Osteoblast (primary cell): Measurements from ENCODE around the gene TGM1. TPM values are rescaled to one million over a fixed set of nuclear protein-coding genes. Genes with fewer than 3 reads are reported as not detected.

Experiments
- DNase-seq: peaks from one replicate; pipeline ENCODE4 v3.0.0; 2011; ENCODE audit warnings: low spot score, mixed read lengths; ENCODE audit not compliant: insufficient read length; ENCODE audit errors: missing footprints
- H2AFZ ChIP-seq: 2 replicates; pipeline ENCODE4 v1.6.0; 2011; ENCODE audit warnings: mild to moderate bottlenecking, low read length
- H3K27ac ChIP-seq: 2 replicates; pipeline ENCODE4 v1.5.1; 2011; ENCODE audit warnings: mild to moderate bottlenecking, low read depth, low read length, moderate library complexity
- H3K27me3 ChIP-seq: 2 replicates; pipeline ENCODE4 v1.6.0; 2012; ENCODE audit warnings: mild to moderate bottlenecking, control low read depth, inconsistent platforms, low read length, moderate library complexity; ENCODE audit not compliant: insufficient read depth
- H3K36me3 ChIP-seq: 2 replicates; pipeline ENCODE4 v1.5.1; 2011; ENCODE audit warnings: mild to moderate bottlenecking, low read length, control low read depth, moderate library complexity; ENCODE audit not compliant: insufficient read depth
- H3K4me1 ChIP-seq: 2 replicates; pipeline ENCODE4 v1.5.1; 2011; ENCODE audit warnings: mild to moderate bottlenecking, low read length, control low read depth, moderate library complexity; ENCODE audit not compliant: insufficient read depth
- H3K4me2 ChIP-seq: 2 replicates; pipeline ENCODE4 v1.6.0; 2011; ENCODE audit warnings: mild to moderate bottlenecking, low read length; ENCODE audit not compliant: insufficient read depth
- H3K4me3 ChIP-seq: fragments of 200-600 bp; sonication (generic); 3 replicates; pipeline ENCODE4 v1.5.1; 2012; ENCODE audit warnings: mild to moderate bottlenecking, low read length, inconsistent platforms; ENCODE audit not compliant: insufficient read depth
- H3K79me2 ChIP-seq: 2 replicates; pipeline ENCODE4 v1.6.0; 2012; ENCODE audit warnings: mild to moderate bottlenecking, low read length, control low read depth, inconsistent platforms; ENCODE audit not compliant: insufficient read depth
- H3K9me3 ChIP-seq: 2 replicates; pipeline ENCODE4 v1.5.1; 2011; ENCODE audit warnings: low read depth, low read length, control low read depth
- H4K20me1 ChIP-seq: 2 replicates; pipeline ENCODE4 v1.6.0; 2012; ENCODE audit warnings: mild to moderate bottlenecking, low read length, control low read depth; ENCODE audit not compliant: insufficient read depth
- CTCF ChIP-seq: IDR thresholded peaks from 2 replicates; pipeline ENCODE4 v1.5.1; 2011; ENCODE audit warnings: mild to moderate bottlenecking, low read depth, low read length, moderate library complexity; ENCODE audit errors: extremely low read depth
- total RNA-seq: library from RNA; depleted of rRNA; stranded (reverse); fragments of >200 nt; gene quantifications from 2 replicates; pipeline ENCODE4 v1.2.3, GENCODE V29; 2012

Gene TGM1
- total RNA-seq, 1 donor: 0.36 TPM

DNA sequence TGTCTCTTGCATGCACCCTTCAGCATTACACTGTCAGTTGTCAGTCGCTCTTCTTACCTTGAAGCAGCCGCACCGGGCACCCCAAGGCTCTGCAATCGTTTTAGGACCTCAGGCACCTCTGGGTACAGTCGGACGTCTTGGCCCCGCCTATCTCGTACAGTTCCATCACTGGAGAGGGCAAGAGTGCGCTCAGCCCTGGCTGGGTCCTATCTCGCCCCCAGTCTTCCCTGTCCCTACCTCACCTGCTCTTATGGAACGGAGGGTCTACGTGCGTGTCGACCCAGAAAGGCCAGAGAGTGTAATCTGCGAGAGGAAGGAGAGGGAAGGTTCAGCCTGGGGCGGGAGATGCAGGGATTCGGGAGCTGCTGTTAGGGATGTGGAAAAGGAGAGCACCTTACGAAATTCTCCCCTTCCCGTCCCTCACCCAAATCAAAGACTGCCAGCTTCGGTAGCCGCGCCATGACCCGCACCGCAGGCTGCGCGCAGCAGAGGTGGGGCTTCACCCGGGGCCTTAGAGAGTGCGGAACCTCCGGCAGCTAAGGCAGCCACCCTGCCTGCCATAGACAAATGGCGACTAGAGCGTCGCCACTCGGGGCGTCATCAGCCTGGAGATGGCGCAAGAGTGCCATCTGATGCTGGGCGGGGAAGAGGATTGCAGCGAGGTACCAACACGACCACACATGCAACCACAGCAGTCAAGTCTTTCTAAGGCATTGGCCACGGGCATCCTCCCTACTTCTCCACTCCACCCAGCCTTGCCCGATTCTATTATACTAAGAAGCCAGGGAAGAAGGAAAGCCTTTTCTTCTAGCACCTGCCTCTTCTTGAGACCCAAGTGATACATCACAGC is 47.3 kb downstream of the TGM1 start, which contains the start of gene MDP1:
TSS of gene MDP1 (minus strand) at position 572 of the 850 bp plus-strand sequence. CDS start at position 461, 111 bp downstream.
- H3K4me3 ChIP-seq: peak within 1 kb of the TSS; percentile 80
- H4K20me1 ChIP-seq: peaks cover 8% of the 10 kb centered on the region
- peak; percentile 58 for TF ChIP-seq CTCF
- H3K4me1 ChIP-seq: peaks cover 12% of the 10 kb centered on the region
- H3K27me3 ChIP-seq: no peaks in the 10 kb centered on the region
- H3K79me2 ChIP-seq: peaks cover 34% of the 10 kb centered on the region
- H3K4me2 ChIP-seq: peak within 1 kb of the TSS; percentile 98
- peaks cover 19% of the 10 kb centered on the region for H3K36me3 ChIP-seq
- peak; percentile 92 for DNase-seq
- H2AFZ ChIP-seq: peak within 1 kb of the TSS; percentile 92
- H3K9me3 ChIP-seq: no peaks in the 10 kb centered on the region
- H3K27ac ChIP-seq: peak within 1 kb of the TSS; percentile 78

DNA sequence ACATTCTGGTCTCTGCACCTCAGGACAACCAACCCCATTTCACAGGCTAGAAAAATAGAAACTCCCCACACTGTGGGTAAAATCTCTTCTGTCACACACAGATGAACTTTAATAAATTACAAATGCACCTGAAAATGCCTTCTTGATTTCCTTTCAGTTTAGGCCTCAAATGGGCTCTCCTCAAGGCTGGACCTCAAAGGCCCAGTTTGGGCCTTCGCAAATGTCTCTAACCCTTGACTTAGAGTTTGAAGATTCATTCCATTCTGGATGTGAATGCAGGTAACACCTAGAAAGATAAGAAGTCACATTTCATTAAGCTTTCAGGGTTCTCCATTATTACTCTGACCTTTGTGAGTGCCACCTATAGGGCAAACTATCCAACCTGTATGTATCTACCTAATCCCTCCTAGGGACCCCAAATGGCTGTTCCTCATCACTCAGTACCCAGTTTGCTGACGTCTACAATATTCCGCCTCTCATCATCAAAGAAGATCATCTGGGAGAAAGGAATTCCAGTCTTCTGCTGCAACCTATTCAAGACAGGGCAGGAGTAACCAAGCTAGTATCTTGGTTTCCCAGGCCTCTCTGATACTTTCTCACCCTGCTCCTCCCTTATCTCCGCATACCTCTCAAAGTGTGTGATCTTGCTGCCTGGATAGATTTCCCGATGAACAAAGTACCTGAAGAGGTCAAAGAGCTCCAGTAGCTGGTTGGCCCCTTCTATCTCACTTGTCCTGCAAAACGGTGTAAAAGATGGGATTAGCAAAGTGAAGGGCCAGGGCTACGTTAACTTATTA is 48.9 kb downstream of the TGM1 start:
- no peak for TF ChIP-seq CTCF
- Histone ChIP-seq H3K4me1 (peaks cover 12% of the 10 kb centered on the region), H3K79me2 (peaks cover 22% of the 10 kb centered on the region), H4K20me1 (no peaks in the 10 kb centered on the region), H3K36me3 (peaks cover 36% of the 10 kb centered on the region), H3K4me2 (peak overlapping the region; percentile 88), H3K4me3 (peak overlapping the region; percentile 84), H3K27me3 (no peaks in the 10 kb centered on the region), H3K27ac (peak overlapping the region; percentile 96), H3K9me3 (no peaks in the 10 kb centered on the region), H2AFZ (peak overlapping the region; percentile 78)
- DNase-seq: no peak

- Histone ChIP-seq H3K36me3 (peaks cover 40% of the 10 kb centered on the region), H3K4me1 (peaks cover 12% of the 10 kb centered on the region), H2AFZ (peak within 1 kb of the TSS; percentile 78), H3K4me2 (peak within 1 kb of the TSS; percentile 88), H3K4me3 (peak within 1 kb of the TSS; percentile 84), H3K27me3 (no peaks in the 10 kb centered on the region), H3K79me2 (peaks cover 19% of the 10 kb centered on the region), H3K9me3 (no peaks in the 10 kb centered on the region), H3K27ac (peak within 1 kb of the TSS; percentile 96), H4K20me1 (no peaks in the 10 kb centered on the region)
- no peak for TF ChIP-seq CTCF
- DNase-seq: peak; percentile 98
Measured at GRCh38 chr14:24212924-24213865, 49.8 kb downstream of the TGM1 start, which contains the start of gene CHMP4A. Gene CHMP4A, minus strand, starts transcription at chr14:24213488. Its CDS starts 49 bp downstream, at chr14:24213439.
